ENCODE results near the gene PFKL.

DNA sequence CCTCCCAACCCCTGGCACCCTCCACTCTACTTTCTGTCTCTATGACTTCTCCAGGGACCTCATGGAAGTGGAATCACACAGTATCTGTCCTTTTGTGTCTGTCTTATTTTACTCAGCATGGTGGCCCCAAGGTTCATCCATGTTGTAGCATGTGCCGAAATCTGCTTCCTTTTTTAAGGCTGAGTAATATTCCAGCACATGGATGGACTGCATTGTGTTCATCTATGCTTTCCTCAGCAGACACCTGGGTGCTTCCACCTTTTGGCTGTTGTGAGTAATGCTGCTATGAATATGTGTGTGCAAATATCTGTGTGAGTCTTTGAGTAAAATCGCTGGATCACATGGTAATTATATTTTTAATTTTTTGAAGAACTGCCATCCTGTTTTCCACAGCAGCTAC lies 1.6 kb upstream of the PFKL start:
- TF ChIP-seq EP300 (IDR thresholded peaks at IDR 0.05) = no peak
- TF ChIP-seq, protein P1, sequence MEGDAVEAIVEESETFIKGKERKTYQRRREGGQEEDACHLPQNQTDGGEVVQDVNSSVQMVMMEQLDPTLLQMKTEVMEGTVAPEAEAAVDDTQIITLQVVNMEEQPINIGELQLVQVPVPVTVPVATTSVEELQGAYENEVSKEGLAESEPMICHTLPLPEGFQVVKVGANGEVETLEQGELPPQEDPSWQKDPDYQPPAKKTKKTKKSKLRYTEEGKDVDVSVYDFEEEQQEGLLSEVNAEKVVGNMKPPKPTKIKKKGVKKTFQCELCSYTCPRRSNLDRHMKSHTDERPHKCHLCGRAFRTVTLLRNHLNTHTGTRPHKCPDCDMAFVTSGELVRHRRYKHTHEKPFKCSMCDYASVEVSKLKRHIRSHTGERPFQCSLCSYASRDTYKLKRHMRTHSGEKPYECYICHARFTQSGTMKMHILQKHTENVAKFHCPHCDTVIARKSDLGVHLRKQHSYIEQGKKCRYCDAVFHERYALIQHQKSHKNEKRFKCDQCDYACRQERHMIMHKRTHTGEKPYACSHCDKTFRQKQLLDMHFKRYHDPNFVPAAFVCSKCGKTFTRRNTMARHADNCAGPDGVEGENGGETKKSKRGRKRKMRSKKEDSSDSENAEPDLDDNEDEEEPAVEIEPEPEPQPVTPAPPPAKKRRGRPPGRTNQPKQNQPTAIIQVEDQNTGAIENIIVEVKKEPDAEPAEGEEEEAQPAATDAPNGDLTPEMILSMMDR (IDR thresholded peaks at IDR 0.05) = no peak
